Smooth muscle cell of the pulmonary artery (primary cell): Measurements from ENCODE around the gene KRTAP4-5. TPM values are rescaled to one million over a fixed set of nuclear protein-coding genes. Genes with fewer than 3 reads are reported as not detected.

Source experiments
- total RNA-seq: library from RNA; depleted of rRNA; stranded (reverse); fragments of >200 nt; gene quantifications from 2 replicates; pipeline ENCODE4 v1.2.3, GENCODE V29; 2014

KRTAP4-5 gene
- total RNA-seq, result not detected in 2 replicates

GRCh38 chr17:41149652-41149985 is at the start of gene KRTAP4-5:
Gene KRTAP4-5 (minus strand): TSS chr17:41149825. CDS start chr17:41149767, 58 bp downstream.

GRCh38 chr17:41189837-41190318 is 40.3 kb upstream of the KRTAP4-5 start, which contains the start of gene KRTAP9-1:
Gene KRTAP9-1 (plus strand): TSS chr17:41189887. CDS start chr17:41189887, 0 bp downstream.

GRCh38 chr17:41184480-41184961 is 34.9 kb upstream of the KRTAP4-5 start, which contains the start of gene KRTAP4-1:
Gene KRTAP4-1 (minus strand): TSS chr17:41184911. CDS start chr17:41184854, 57 bp downstream.

GRCh38 chr17:41177727-41178271 is 28.2 kb upstream of the KRTAP4-5 start, which contains the start of gene KRTAP4-2:
Gene KRTAP4-2 (minus strand): TSS chr17:41178221. CDS start chr17:41178164, 57 bp downstream.

GRCh38 chr17:41168121-41168520 is 18.5 kb upstream of the KRTAP4-5 start, which contains the start of gene KRTAP4-3:
Gene KRTAP4-3 (minus strand): TSS chr17:41168221. CDS start chr17:41168172, 49 bp downstream.

GRCh38 chr17:41160648-41161047 is 11.0 kb upstream of the KRTAP4-5 start, which contains the start of gene KRTAP4-4:
Gene KRTAP4-4 (minus strand): TSS chr17:41160748. CDS start chr17:41160691, 57 bp downstream.

GRCh38 chr17:41140360-41141131 is 9.1 kb downstream of the KRTAP4-5 start, which contains the start of gene KRTAP4-6:
Gene KRTAP4-6 (minus strand): TSS chr17:41140544. CDS start chr17:41140487, 57 bp downstream.

GRCh38 chr17:41123991-41124371 is 25.6 kb downstream of the KRTAP4-5 start, which contains the start of gene KRTAP4-12:
Gene KRTAP4-12 (minus strand): TSS chr17:41124182. CDS start chr17:41124122, 60 bp downstream.

GRCh38 chr17:41117846-41118386 is 31.7 kb downstream of the KRTAP4-5 start, which contains the start of gene KRTAP4-11:
Gene KRTAP4-11 (minus strand): TSS chr17:41118373. CDS start chr17:41118315, 58 bp downstream.

GRCh38 chr17:41105347-41105746 is 44.3 kb downstream of the KRTAP4-5 start, which contains the start of gene KRTAP4-9:
Gene KRTAP4-9 (plus strand): TSS chr17:41105389. CDS start chr17:41105389, 0 bp downstream.

GRCh38 chr17:41101586-41102259 is 47.9 kb downstream of the KRTAP4-5 start, which contains the start of gene KRTAP4-16:
Gene KRTAP4-16 (minus strand): TSS chr17:41102209. CDS start chr17:41102209, 0 bp downstream.

Other genes starting within 250 kb of the KRTAP4-5 start
- not detected in 2 replicates for gene KRT23, start 212.2 kb downstream of the KRTAP4-5 start, total RNA-seq
- not detected in 2 replicates for gene KRT39, start 182.9 kb downstream of the KRTAP4-5 start, total RNA-seq
- not detected in 2 replicates for gene KRT40, start 165.5 kb downstream of the KRTAP4-5 start, total RNA-seq
- gene KRTAP3-3, start 155.7 kb downstream of the KRTAP4-5 start, total RNA-seq, result not detected in 2 replicates
- not detected in 2 replicates for gene KRTAP3-2, start 149.9 kb downstream of the KRTAP4-5 start, total RNA-seq
- gene KRTAP3-1, start 140.7 kb downstream of the KRTAP4-5 start, total RNA-seq, result not detected in 2 replicates
- 0.72 and 1.6 TPM in 2 replicates for gene KRTAP1-5, start 122.6 kb downstream of the KRTAP4-5 start, total RNA-seq
- gene KRTAP1-4, start 119.6 kb downstream of the KRTAP4-5 start, total RNA-seq, result not detected in 2 replicates
- gene KRTAP1-3, start 115.0 kb downstream of the KRTAP4-5 start, total RNA-seq, result not detected in 2 replicates
- not detected in 2 replicates for gene KRTAP1-1, start 108.4 kb downstream of the KRTAP4-5 start, total RNA-seq
- gene KRTAP2-1, start 102.5 kb downstream of the KRTAP4-5 start, total RNA-seq, result not detected in 2 replicates
- not detected in 2 replicates for gene KRTAP2-2, start 94.6 kb downstream of the KRTAP4-5 start, total RNA-seq
- 0.56 TPM in 1 of 2 replicates, not detected in the other for gene KRTAP2-3, start 89.7 kb downstream of the KRTAP4-5 start, total RNA-seq
- not detected in 2 replicates for gene KRTAP2-4, start 83.9 kb downstream of the KRTAP4-5 start, total RNA-seq
- not detected in 2 replicates for gene KRTAP4-7, start 65.7 kb downstream of the KRTAP4-5 start, total RNA-seq
- gene KRTAP4-8, start 51.7 kb downstream of the KRTAP4-5 start, total RNA-seq, result not detected in 2 replicates
- not detected in 2 replicates for gene KRTAP4-16, start 47.6 kb downstream of the KRTAP4-5 start, total RNA-seq
- not detected in 2 replicates for gene KRTAP4-9, start 44.4 kb downstream of the KRTAP4-5 start, total RNA-seq
- not detected in 2 replicates for gene KRTAP4-11, start 31.5 kb downstream of the KRTAP4-5 start, total RNA-seq
- gene KRTAP4-12, start 25.6 kb downstream of the KRTAP4-5 start, total RNA-seq, result not detected in 2 replicates
- gene KRTAP4-6, start 9.3 kb downstream of the KRTAP4-5 start, total RNA-seq, result not detected in 2 replicates
- not detected in 2 replicates for gene KRTAP4-4, start 10.9 kb upstream of the KRTAP4-5 start, total RNA-seq
- gene KRTAP4-3, start 18.4 kb upstream of the KRTAP4-5 start, total RNA-seq, result not detected in 2 replicates
- not detected in 2 replicates for gene KRTAP4-2, start 28.4 kb upstream of the KRTAP4-5 start, total RNA-seq
- gene KRTAP4-1, start 35.1 kb upstream of the KRTAP4-5 start, total RNA-seq, result not detected in 2 replicates
- not detected in 2 replicates for gene KRTAP9-1, start 40.1 kb upstream of the KRTAP4-5 start, total RNA-seq
- gene KRTAP9-2, start 76.8 kb upstream of the KRTAP4-5 start, total RNA-seq, result not detected in 2 replicates
- gene KRTAP9-3, start 82.6 kb upstream of the KRTAP4-5 start, total RNA-seq, result not detected in 2 replicates
- gene KRTAP9-8, start 88.2 kb upstream of the KRTAP4-5 start, total RNA-seq, result not detected in 2 replicates
- not detected in 2 replicates for gene KRTAP9-4, start 99.9 kb upstream of the KRTAP4-5 start, total RNA-seq
- not detected in 2 replicates for gene KRTAP9-9, start 105.6 kb upstream of the KRTAP4-5 start, total RNA-seq
- gene KRTAP9-6, start 115.6 kb upstream of the KRTAP4-5 start, total RNA-seq, result not detected in 2 replicates
- not detected in 2 replicates for gene KRTAP9-7, start 125.9 kb upstream of the KRTAP4-5 start, total RNA-seq
- gene KRTAP29-1, start 153.0 kb upstream of the KRTAP4-5 start, total RNA-seq, result not detected in 2 replicates
- gene KRTAP16-1, start 159.5 kb upstream of the KRTAP4-5 start, total RNA-seq, result not detected in 2 replicates
- gene KRTAP17-1, start 165.9 kb upstream of the KRTAP4-5 start, total RNA-seq, result not detected in 2 replicates
- not detected in 2 replicates for gene KRT33A, start 201.0 kb upstream of the KRTAP4-5 start, total RNA-seq
- not detected in 2 replicates for gene KRT33B, start 220.0 kb upstream of the KRTAP4-5 start, total RNA-seq
- 0.20 and 0.46 TPM in 2 replicates for gene KRT34, start 232.5 kb upstream of the KRTAP4-5 start, total RNA-seq
- gene KRT31, start 247.8 kb upstream of the KRTAP4-5 start, total RNA-seq, result not detected in 2 replicates